Smooth muscle cell (in vitro differentiated cells): ENCODE data around the gene PTGR2. TPM values are rescaled to one million over a fixed set of nuclear protein-coding genes. Genes with fewer than 3 reads are reported as not detected.

Experiments used
- DNase-seq: peaks from one replicate; lab custom pipeline; 2025; ENCODE audit not compliant: unreplicated experiment; lab: John Stamatoyannopoulos, UW
- H2AFZ ChIP-seq: fragments of 200-600 bp; sonication (generic); 2 replicates; pipeline ENCODE4 v1.6.0; 2016; ENCODE audit warnings: antibody characterized with exemption, low read depth, mild to moderate bottlenecking
- H3F3A ChIP-seq: fragments of 200-600 bp; sonication (generic); 2 replicates; pipeline ENCODE4 v1.6.0; 2017; ENCODE audit warnings: antibody characterized with exemption, low read depth
- H3K27ac ChIP-seq: fragments of 200-600 bp; sonication (generic); 2 replicates; pipeline ENCODE4 v1.5.1; 2016; ENCODE audit warnings: low read depth, mild to moderate bottlenecking
- H3K27me3 ChIP-seq: fragments of 200-600 bp; sonication (generic); 2 replicates; pipeline ENCODE4 v1.6.1; 2016; ENCODE audit warnings: low read depth, mild to moderate bottlenecking
- H3K36me3 ChIP-seq: fragments of 200-600 bp; sonication (generic); 2 replicates; pipeline ENCODE4 v1.5.1; 2016; ENCODE audit warnings: low read depth
- H3K4me1 ChIP-seq: fragments of 200-600 bp; sonication (generic); 2 replicates; pipeline ENCODE4 v1.5.1; 2016; ENCODE audit warnings: low read depth
- H3K4me2 ChIP-seq: fragments of 200-600 bp; sonication (generic); 2 replicates; pipeline ENCODE4 v1.6.0; 2016; ENCODE audit warnings: mild to moderate bottlenecking
- H3K4me3 ChIP-seq: fragments of 200-600 bp; sonication (generic); 2 replicates; pipeline ENCODE4 v1.5.1; 2016; ENCODE audit warnings: mild to moderate bottlenecking
- H3K79me2 ChIP-seq: fragments of 200-600 bp; sonication (generic); 2 replicates; pipeline ENCODE4 v1.6.0; 2016; ENCODE audit warnings: low read depth, mild to moderate bottlenecking
- H3K9ac ChIP-seq: fragments of 200-600 bp; sonication (generic); 2 replicates; pipeline ENCODE4 v1.6.0; 2016; ENCODE audit warnings: low read depth
- H3K9me3 ChIP-seq: fragments of 200-600 bp; sonication (generic); replicated peaks from 2 replicates; pipeline ENCODE4 v1.5.1; 2016; ENCODE audit warnings: low read depth
- H4K20me1 ChIP-seq: fragments of 200-600 bp; sonication (generic); 2 replicates; pipeline ENCODE4 v1.6.0; 2016; ENCODE audit warnings: low read depth
- CTCF ChIP-seq: fragments of 200-600 bp; sonication (generic); IDR thresholded peaks from 2 replicates; pipeline ENCODE4 v1.5.1; 2017; ENCODE audit warnings: borderline replicate concordance, mild to moderate bottlenecking, antibody characterized with exemption; ENCODE audit not compliant: insufficient read depth, poor library complexity, severe bottlenecking
- WGBS: methylation state at CpG from one replicate; pipeline ENCODE4 v1.1.7; 2016; ENCODE audit warnings: low lambda C conversion rate; 5-methylcytosine and 5-hydroxymethylcytosine counted together
- polyA plus RNA-seq: library from polyadenylated mRNA; unstranded; fragments of >200 nt; fragmentation: Nextera tagmentation; extraction: Ambion mirVana; gene quantifications from 2 replicates; pipeline ENCODE4 v1.2.1, GENCODE V29; 2016
- total RNA-seq: library from RNA; depleted of rRNA; stranded (reverse); fragments of >200 nt; gene quantifications from 2 replicates; pipeline ENCODE4 v1.2.3, GENCODE V29; 2014

The PTGR2 gene
- total and polyA plus RNA-seq, 2 experiments from 2014 or later, result 2.9 to 3.7 TPM

- H3K9ac ChIP-seq, result no peak overlapping the region
- WGBS, result 100% methylated on average over 1 of the region's 2 CpGs
- H4K20me1 ChIP-seq, result no peaks in the 10 kb centered on the region
- no peak overlapping the region for H2AFZ ChIP-seq
- no peak for TF ChIP-seq CTCF
- H3K4me2 ChIP-seq, result no peak overlapping the region
- no peaks in the 10 kb centered on the region for H3K79me2 ChIP-seq
- H3K27ac ChIP-seq, result no peak overlapping the region
- no peaks in the 10 kb centered on the region for H3F3A ChIP-seq
- no peaks in the 10 kb centered on the region for H3K36me3 ChIP-seq
- H3K9me3 ChIP-seq, result no peaks in the 10 kb centered on the region
- DNase-seq, result no peak
- no peaks in the 10 kb centered on the region for H3K27me3 ChIP-seq
- no peaks in the 10 kb centered on the region for H3K4me1 ChIP-seq
- H3K4me3 ChIP-seq, result no peak overlapping the region
Observed at GRCh38 chr14:73843296-73843695, 8.3 kb upstream of the PTGR2 start.

DNA sequence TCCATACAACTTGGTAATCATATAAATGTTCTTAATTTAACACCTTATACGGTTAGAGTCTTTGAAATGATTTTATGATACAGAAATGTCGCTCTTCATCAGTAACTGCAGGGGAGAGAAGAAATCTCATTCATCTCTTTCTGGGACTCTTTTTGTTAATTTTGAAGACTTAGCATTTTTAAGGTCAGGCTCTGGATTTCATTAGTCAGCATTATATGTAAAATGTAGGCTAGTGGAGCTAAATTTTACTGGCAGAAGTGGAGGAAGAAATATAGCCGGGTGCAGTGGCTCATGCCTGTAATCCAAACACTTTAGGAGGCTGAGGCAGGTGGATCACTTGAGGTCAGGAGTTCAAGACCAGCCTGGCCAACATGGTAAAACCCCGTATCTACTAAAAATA is 4.7 kb upstream of the PTGR2 start:
- Histone ChIP-seq H3K9me3 (no peaks in the 10 kb centered on the region), H4K20me1 (no peaks in the 10 kb centered on the region), H3F3A (no peaks in the 10 kb centered on the region), H3K4me2 (no peak overlapping the region), H3K36me3 (no peaks in the 10 kb centered on the region), H3K9ac (no peak overlapping the region), H3K4me3 (no peak overlapping the region), H3K27me3 (no peaks in the 10 kb centered on the region), H3K27ac (no peak overlapping the region), H2AFZ (no peak overlapping the region), H3K79me2 (no peaks in the 10 kb centered on the region), H3K4me1 (peaks cover 7% of the 10 kb centered on the region)
- 94% methylated on average over 4 of the region's 4 CpGs for WGBS
- TF ChIP-seq CTCF, result no peak
- no peak for DNase-seq

DNA sequence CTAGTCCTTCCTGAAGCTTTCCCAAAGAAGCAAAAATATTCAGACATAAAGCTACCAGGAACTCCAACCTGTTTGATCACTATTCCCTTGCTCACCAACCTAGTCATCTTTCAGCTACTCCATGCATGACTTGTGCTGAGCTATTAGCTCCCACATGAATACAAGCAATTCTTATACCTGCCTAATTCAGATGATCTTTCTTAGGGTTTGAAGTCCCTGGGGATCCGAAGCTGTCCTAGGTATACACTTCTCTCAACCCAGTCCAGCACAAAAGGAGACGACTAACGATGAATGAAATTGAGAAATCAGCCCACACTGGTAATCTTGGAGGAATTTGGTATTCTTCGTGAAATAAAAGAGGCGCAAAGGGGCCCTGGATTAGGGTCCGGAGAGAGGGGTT is 631 bp upstream of the PTGR2 start:
- Histone ChIP-seq H2AFZ (peak overlapping the region; percentile 85), H3K4me1 (peaks cover 12% of the 10 kb centered on the region), H4K20me1 (no peaks in the 10 kb centered on the region), H3K9me3 (no peaks in the 10 kb centered on the region), H3F3A (no peaks in the 10 kb centered on the region), H3K4me2 (peak overlapping the region; percentile 90), H3K9ac (peak overlapping the region; percentile 92), H3K4me3 (peak overlapping the region; percentile 60), H3K79me2 (no peaks in the 10 kb centered on the region), H3K27me3 (no peaks in the 10 kb centered on the region), H3K36me3 (no peaks in the 10 kb centered on the region), H3K27ac (peak overlapping the region; percentile 89)
- no peak for TF ChIP-seq CTCF
- no peak for DNase-seq
- WGBS, result 29% methylated on average over 6 of the region's 6 CpGs

DNA sequence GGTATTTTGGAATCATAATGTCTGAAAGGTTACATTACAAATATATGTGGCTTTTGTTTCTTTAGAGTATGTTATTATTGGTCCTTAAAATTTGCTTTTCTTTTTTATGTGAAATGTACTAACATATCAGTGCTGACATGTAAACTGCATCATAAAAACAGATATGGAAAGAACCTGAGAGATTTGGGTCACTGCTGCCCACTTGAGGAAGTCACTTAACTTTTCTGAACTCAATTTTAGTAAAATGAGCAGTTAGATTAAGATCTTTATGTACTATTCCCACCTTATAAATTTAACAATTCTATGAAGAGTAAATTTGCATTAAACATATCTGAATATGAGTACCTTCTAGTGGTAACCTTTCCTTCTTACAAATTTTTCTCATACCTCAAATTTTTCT is 7.5 kb downstream of the PTGR2 start:
- DNase-seq, result no peak
- Histone ChIP-seq H3K4me1 (no peaks in the 10 kb centered on the region), H3K27me3 (no peaks in the 10 kb centered on the region)

More for the DNA sequence above, 7.5 kb downstream of the PTGR2 start:
- H3K9me3 ChIP-seq, result no peaks in the 10 kb centered on the region
- H3F3A ChIP-seq, result no peaks in the 10 kb centered on the region
- no peak overlapping the region for H3K9ac ChIP-seq
- no peak for TF ChIP-seq CTCF
- no peaks in the 10 kb centered on the region for H4K20me1 ChIP-seq
- peaks cover 4% of the 10 kb centered on the region for H3K36me3 ChIP-seq
- no peak overlapping the region for H3K4me2 ChIP-seq
- H3K4me3 ChIP-seq, result no peak overlapping the region
- no peaks in the 10 kb centered on the region for H3K79me2 ChIP-seq
- H3K27ac ChIP-seq, result no peak overlapping the region
- H2AFZ ChIP-seq, result no peak overlapping the region
